Activated B cell treated with CpG ODN at 0.5 μM for 24 hours (primary cell): ENCODE results near the gene P2RX7. TPM values are rescaled to one million over a fixed set of nuclear protein-coding genes. Genes with fewer than 3 reads are reported as not detected.
A peak's percentile ranks its signal among the peaks of the same experiment; 100 is the strongest.

Experiments used
- ATAC-seq: fragments of 200-7000 bp; cut with Tn5 transposase; one replicate; pipeline ENCODE4 v1.10.0; 2021; ENCODE audit warnings: low read depth, mild to moderate bottlenecking, moderate library complexity
- CTCF ChIA-PET: fragments of 350-600 bp; sonication (Branson Sonifier 250); formaldehyde crosslinking; loops from one replicate; lab custom pipeline; 2021; ENCODE audit warnings: antibody characterized with exemption; lab: Charles Lee
- POLR2A ChIA-PET: fragments of 350-600 bp; sonication (Branson Sonifier 250); formaldehyde crosslinking; loops from one replicate; lab custom pipeline; 2021; ENCODE audit warnings: antibody characterized with exemption; lab: Charles Lee
- DNase-seq: peaks from one replicate; pipeline ENCODE4 v3.0.0; 2022
- H3K27ac Mint-ChIP-seq: one replicate; pipeline ENCODE4 v1.8.0; 2020; ENCODE audit warnings: mixed read lengths
- H3K27me3 Mint-ChIP-seq: one replicate; pipeline ENCODE4 v1.8.0; 2021; ENCODE audit warnings: mixed read lengths
- H3K36me3 Mint-ChIP-seq: one replicate; pipeline ENCODE4 v1.8.0; 2021; ENCODE audit warnings: low read depth, mixed read lengths
- H3K4me1 Mint-ChIP-seq: one replicate; pipeline ENCODE4 v1.8.0; 2021; ENCODE audit warnings: mixed read lengths
- H3K4me3 Mint-ChIP-seq: one replicate; pipeline ENCODE4 v1.8.0; 2020; ENCODE audit warnings: mild to moderate bottlenecking, mixed read lengths
- H3K9me3 Mint-ChIP-seq: one replicate; pipeline ENCODE4 v1.8.0; 2020; ENCODE audit warnings: mixed read lengths
- CTCF ChIP-seq: fragments of 200-600 bp; IDR thresholded peaks from one replicate; pipeline ENCODE4 v1.8.0; 2022; ENCODE audit warnings: antibody characterized with exemption, mild to moderate bottlenecking
- intact Hi-C: fragments of 100-400 bp; cut with micrococcal nuclease; formaldehyde crosslinking; loops from one replicate; pipeline ENCODE4 v1.15.1; 2024
- total RNA-seq: library from RNA; stranded (reverse); gene quantifications from 2 replicates; pipeline ENCODE4 v1.2.3, GENCODE V29; 2022

Gene P2RX7
- total RNA-seq, 1 donor from 2014 or later: 5.3 TPM

GRCh38 chr12:121096199-121096798, 36.4 kb upstream of the P2RX7 start:
- CTCF ChIA-PET: interaction anchor here (0.7 to 2.9 kb wide), 8 partner anchors 24 to 515 kb away, joined by 3 to 15 read pairs (median 4); partner anchors contain the start of gene POP5
- Mint-ChIP-seq H3K9me3 (peaks cover 2% of the 10 kb centered on the region), H3K27ac (no peak overlapping the region), H3K4me1 (peaks cover 29% of the 10 kb centered on the region), H3K36me3 (no peaks in the 10 kb centered on the region), H3K27me3 (peaks cover 8% of the 10 kb centered on the region), H3K4me3 (peak overlapping the region; percentile 83)
- no peak for TF ChIP-seq CTCF
- intact Hi-C loops: loop anchor here (1.0 to 10.0 kb wide), 7 partner anchors 36 to 661 kb away; partner anchors contain the start of genes C12orf43, CABP1 and COX6A1
- POLR2A ChIA-PET: interaction anchor here (0.6 to 1.0 kb wide), 2 partner anchors 36 to 153 kb away, joined by 3 to 4 read pairs; no protein-coding TSS in a partner anchor
- no peak for DNase-seq
- no peak for ATAC-seq

GRCh38 chr12:121099779-121100178, 32.9 kb upstream of the P2RX7 start:
- no peak for TF ChIP-seq CTCF
- peaks cover 16% of the 10 kb centered on the region for H3K4me1 Mint-ChIP-seq
- peaks cover 4% of the 10 kb centered on the region for H3K9me3 Mint-ChIP-seq
- intact Hi-C loops: loop anchor here (5.0 to 10.0 kb wide), 3 partner anchors 82 to 665 kb away; partner anchors contain the start of genes C12orf43, CABP1 and COX6A1
- H3K27ac Mint-ChIP-seq: no peak overlapping the region
- POLR2A ChIA-PET: no interaction called here
- CTCF ChIA-PET: no interaction called here
- H3K4me3 Mint-ChIP-seq: no peak overlapping the region
- ATAC-seq (no peak), DNase-seq (no peak)
- H3K27me3 Mint-ChIP-seq: peaks cover 6% of the 10 kb centered on the region
- no peaks in the 10 kb centered on the region for H3K36me3 Mint-ChIP-seq

GRCh38 chr12:121102307-121102706, 30.4 kb upstream of the P2RX7 start:
- no peaks in the 10 kb centered on the region for H3K4me1 Mint-ChIP-seq
- H3K27me3 Mint-ChIP-seq: peaks cover 2% of the 10 kb centered on the region
- no peak for TF ChIP-seq CTCF
- no peak overlapping the region for H3K27ac Mint-ChIP-seq
- DNase-seq (no peak), ATAC-seq (no peak)
- ChIA-PET POLR2A (no interaction called here), CTCF (interaction anchor here (1.1 kb wide), 1 partner anchor 10 kb away, joined by 4 read pairs; no protein-coding TSS in a partner anchor)
- no peaks in the 10 kb centered on the region for H3K36me3 Mint-ChIP-seq
- H3K9me3 Mint-ChIP-seq: peaks cover 7% of the 10 kb centered on the region
- no peak overlapping the region for H3K4me3 Mint-ChIP-seq
- intact Hi-C loops: no loop called here

- POLR2A ChIA-PET: no interaction called here
- no peak for ATAC-seq
- CTCF ChIA-PET: interaction anchor here (0.9 kb wide), 1 partner anchor 68 kb away, joined by 3 read pairs; no protein-coding TSS in a partner anchor
- Mint-ChIP-seq H3K36me3 (no peaks in the 10 kb centered on the region), H3K27me3 (no peaks in the 10 kb centered on the region), H3K27ac (no peak overlapping the region), H3K4me3 (no peak overlapping the region), H3K4me1 (peaks cover 4% of the 10 kb centered on the region), H3K9me3 (peaks cover 5% of the 10 kb centered on the region)
- no peak for TF ChIP-seq CTCF
- DNase-seq: no peak
- intact Hi-C loops: no loop called here
These were observed 25.0 kb upstream of the P2RX7 start for GRCh38 chr12:121107681-121108080.

GRCh38 chr12:121108492-121108891, 24.2 kb upstream of the P2RX7 start:
- H3K27ac Mint-ChIP-seq: no peak overlapping the region
- no peak for TF ChIP-seq CTCF
- CTCF ChIA-PET: interaction anchor here (1.9 kb wide), 1 partner anchor 526 kb away, joined by 6 read pairs; no protein-coding TSS in a partner anchor
- H3K27me3 Mint-ChIP-seq: no peaks in the 10 kb centered on the region
- POLR2A ChIA-PET: no interaction called here
- H3K9me3 Mint-ChIP-seq: peaks cover 5% of the 10 kb centered on the region
- ATAC-seq: no peak
- peaks cover 4% of the 10 kb centered on the region for H3K4me1 Mint-ChIP-seq
- DNase-seq: no peak
- no peak overlapping the region for H3K4me3 Mint-ChIP-seq
- no peaks in the 10 kb centered on the region for H3K36me3 Mint-ChIP-seq
- intact Hi-C loops: no loop called here
